HG03439 (cell line): ENCODE results near the gene CCNL2.
"Not testable (repeated sequence)": the region's sequence is repeated elsewhere in the genome, so short reads cannot be mapped to it uniquely, and the experiment has no call there.

Source experiments
- ATAC-seq: cut with Tn5 transposase; IDR thresholded peaks from one replicate; pipeline ENCODE4 v1.9.1; 2021; ENCODE audit warnings: mild to moderate bottlenecking, moderate library complexity; ENCODE audit not compliant: unreplicated experiment

Gene CCNL2

DNA sequence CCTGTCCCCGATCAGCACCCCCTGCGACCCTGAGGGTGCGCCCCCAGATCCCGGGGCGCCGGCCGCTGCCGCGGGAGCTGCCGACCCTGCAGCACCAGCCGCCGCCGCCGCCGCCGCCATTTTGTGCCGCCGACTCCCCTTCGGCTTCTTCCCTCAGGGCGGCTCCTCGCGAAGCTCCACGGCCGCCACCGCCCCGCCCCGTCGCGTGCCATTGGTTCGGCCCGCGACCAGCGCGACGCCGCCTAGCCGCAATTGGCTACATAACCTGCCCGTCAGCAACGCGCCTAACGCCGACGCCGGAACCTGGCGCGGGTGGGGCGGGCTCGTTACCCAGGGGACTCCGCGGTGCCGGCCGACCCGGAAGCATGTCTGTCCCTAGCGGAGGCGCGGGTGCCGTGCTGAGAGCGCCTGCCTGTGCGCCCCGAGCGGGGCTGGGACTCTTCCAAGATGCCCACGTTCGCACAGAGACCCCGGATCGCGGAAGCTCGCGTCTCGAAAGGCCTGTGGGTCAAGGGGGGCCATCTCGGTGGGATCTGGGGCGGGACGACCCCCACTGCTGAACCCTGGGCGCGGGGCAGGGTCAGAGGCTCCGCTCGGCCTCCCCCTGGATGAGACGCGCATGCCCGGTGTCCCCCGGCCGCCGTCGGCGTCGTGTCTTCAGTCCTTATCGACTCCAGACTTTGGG lies at the start of gene CCNL2:
Gene CCNL2, minus strand, starts transcription at position 149 of the 685 bp plus-strand sequence. Its CDS starts 29 bp downstream, at position 120.
- peak; percentile 87 for ATAC-seq

DNA sequence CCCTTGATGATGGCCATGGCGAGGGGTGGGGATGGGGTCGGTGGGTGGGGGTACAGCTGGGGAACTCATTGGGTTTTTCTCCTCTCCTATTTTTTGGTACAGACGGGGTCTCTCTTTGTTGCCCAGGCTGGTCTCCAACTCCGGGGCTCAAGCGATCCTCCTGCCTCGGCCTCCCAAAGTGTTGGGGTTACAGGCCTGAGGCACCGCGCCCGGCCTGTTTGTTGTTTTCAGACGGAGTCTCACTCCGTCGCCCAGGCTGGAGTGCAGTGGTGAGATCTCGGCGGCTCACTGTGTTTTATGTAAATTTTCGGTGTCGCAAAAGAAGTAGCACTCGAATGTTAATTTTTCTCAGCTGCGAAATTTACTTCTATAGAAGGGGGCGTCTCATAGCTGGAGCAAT lies 47.5 kb upstream of the CCNL2 start:
- ATAC-seq: not testable (repeated sequence)

DNA sequence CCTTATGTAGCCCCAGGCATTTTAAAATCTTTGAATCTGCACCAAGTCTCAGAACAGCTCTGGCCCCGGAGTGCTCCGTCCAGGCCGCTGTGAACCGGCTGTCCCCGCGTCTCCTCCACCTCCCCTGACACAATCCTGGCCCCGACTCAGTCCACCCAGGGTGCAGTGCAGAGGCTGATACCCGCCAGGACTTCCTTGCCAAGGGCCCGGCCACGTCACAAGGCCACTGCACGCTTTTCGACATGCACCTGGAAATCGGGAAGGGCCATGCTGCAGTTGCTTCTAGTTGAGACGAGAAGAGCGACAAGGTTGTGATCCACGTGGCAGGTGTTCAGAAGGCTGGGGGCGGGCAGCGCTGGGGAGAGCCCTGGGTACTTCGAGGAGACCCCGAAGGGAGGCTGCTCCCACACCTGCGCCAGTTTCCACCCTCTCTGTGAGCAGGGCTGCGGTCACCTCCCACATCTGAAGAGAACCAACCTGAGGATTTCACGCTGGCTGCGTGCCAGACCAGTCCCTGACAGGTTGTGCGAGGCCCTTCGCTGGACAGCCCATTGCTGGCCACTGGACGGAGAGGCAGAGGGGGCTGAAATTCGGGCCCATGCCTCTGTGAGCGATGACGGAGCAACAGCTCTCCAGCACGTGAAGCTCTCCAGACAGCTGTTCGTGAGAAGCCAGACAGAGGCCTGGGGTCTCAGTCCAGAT lies 43.1 kb upstream of the CCNL2 start:
- ATAC-seq: no peak

DNA sequence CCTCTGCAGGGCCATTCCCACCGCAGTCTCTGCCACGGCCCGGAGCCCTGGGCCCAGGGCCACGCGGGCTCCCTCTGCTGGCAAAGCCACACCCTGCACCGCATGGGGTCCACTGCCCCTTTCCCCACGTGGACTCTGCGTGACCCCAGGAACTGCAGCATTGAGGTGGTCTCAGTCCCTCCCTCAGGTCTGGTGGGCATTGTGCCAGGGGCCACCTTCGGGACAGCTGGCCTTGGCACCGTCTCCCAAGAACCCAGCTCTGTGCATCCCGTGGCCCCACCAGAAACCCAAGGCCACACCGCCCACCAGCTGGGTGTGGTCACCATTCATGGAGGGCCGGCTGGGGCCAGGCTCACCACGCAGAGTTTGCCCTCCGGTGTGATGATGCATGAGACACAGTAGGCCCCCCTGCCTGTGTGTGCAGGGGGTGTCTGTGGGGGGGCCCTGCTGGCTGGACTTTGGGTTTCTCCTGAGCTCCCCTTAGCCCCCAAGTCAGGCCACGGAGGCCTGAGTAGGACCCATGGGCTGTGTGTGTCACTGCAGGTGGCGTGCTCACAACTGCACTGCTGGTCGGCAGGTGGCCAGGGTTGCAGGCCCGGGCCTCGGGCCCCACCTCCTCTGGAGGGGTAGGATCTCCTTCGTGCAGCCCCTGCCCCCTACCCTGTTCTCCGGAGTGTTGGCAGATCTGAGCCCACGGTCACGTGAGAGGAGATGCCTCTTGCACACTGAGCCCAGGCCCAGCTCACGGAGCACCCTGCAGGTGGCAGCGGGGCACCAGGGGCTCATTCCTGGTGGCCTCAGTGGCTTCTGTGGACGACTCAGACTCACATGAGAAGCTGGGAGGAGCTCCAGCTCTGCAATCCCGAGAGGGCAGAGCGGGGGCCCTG lies 42.1 kb upstream of the CCNL2 start:
- no peak for ATAC-seq

DNA sequence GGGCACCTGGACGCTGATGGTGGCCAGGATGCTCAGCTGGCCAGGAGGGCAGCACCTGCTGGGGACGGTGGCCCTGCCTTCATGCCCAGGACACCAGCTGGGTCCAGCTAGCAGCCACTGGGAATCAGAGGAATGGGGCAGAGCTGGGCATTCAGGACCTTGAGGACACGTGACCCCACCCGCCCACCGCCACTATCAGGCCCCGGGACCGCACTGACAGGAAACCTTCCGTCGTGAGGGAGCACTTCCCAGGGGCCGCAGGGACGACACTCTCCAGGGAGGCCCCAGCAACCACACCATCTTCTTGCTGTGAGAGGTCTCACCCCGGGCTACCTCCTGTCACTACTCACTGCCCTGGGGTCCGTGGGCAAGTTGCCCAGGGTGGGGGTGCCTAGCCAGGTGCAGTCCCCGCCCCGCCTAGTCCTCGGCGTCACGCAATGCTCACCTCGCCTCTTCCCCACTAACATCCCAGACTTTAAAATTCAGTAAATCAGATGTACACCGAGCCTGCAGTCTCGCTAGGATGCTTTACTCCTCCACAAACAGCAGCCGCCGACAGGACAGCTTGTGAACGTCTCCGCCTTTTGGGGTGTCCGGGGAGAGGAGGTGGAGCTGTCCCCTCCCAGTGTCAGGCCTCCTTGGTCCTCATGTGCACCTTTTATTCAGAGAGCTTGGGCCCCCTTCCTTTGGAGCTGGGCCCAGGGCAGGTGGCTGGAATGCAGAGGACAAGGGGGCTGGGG lies 41.3 kb upstream of the CCNL2 start:
- ATAC-seq: no peak

DNA sequence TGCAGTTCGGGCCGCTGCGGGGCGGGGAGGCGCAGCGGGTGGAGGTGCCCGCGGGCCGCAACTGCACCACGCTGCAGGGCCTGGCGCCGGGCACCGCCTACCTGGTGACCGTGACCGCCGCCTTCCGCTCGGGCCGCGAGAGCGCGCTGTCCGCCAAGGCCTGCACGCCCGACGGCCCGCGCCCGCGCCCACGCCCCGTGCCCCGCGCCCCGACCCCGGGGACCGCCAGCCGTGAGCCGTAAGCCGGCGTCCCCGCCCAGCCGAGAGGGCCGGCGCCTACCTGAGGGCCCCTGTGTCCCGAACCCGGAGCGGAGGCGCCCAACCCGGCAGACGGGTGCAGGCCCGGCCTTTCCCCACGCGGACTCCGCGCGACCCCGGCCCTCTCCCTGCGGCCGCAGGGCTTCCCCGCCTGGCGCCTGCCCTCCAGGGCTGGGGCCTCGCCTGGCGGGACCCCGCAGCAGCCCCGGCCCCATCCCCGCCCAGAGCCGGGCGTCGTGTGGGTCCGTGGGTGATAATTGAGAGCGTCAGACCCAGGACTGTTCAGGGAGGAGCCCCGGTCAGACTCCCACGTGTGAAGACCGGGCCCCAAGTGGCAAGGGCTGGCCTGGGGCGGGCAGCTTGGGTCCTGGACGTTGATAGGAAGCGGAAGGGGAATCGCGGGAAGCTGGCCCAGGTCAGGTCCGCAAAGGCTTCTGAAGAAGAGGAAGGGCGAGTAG lies 40.6 kb upstream of the CCNL2 start:
- ATAC-seq: no peak

DNA sequence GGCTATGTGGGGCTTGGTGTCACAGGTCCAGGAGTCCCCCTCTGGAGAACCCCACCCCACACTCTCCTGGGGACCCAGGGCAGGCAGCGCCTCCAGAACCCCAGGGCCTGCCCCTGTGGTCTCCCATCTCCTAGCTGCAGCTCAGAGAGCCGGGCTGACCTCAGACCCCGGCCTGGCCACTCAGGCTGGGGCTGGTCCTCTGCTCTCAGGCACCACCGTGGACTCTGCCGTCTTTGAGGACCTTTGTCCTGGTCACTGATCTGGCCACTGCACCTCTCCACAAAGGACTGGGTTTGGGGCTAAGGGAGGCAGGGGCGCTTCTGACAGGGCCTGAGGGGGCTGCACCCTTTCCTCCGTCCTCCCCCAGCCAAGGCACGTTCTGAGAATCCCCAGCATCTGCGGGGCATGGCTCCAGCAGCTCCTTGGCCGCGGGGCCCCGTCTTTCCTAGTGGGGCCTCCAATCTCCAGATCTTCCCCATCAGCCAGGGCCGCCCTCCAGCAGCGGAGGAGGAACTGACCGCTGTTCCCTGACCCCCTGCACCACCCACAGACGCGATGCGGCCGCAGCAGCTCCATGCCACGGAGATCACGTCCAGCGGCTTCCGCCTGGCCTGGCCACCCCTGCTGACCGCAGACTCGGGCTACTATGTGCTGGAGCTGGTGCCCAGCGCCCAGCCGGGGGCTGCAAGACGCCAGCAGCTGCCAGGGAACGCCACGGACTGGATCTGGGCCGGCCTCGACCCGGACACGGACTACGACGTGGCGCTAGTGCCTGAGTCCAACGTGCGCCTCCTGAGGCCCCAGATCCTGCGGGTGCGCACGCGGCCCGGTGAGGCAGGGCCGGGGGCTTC lies 39.6 kb upstream of the CCNL2 start:
- ATAC-seq: no peak

DNA sequence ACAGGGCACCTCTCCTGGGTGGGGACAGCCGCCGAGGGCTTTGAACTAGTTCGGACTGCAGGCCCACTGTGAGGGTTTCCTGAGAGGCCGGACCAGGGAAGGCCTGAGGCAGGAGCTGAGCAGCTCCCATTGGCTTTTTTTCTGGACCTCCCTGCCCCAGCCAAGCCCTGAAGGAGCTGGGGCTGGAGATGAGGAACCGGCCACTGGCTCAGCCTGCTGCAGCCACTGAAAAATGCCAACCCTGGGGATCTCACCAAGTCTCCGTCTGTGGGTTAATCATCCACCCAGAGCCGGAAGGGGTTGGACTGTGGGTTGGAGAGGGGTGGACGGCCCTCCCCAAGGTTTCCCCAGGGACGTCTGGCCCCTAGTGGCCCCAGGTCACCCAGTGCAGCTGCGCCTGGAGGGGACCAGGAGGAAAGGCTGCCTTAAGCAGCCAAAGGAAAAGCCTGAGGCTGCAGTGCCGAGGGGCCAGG lies 38.8 kb upstream of the CCNL2 start:
- ATAC-seq: no peak

DNA sequence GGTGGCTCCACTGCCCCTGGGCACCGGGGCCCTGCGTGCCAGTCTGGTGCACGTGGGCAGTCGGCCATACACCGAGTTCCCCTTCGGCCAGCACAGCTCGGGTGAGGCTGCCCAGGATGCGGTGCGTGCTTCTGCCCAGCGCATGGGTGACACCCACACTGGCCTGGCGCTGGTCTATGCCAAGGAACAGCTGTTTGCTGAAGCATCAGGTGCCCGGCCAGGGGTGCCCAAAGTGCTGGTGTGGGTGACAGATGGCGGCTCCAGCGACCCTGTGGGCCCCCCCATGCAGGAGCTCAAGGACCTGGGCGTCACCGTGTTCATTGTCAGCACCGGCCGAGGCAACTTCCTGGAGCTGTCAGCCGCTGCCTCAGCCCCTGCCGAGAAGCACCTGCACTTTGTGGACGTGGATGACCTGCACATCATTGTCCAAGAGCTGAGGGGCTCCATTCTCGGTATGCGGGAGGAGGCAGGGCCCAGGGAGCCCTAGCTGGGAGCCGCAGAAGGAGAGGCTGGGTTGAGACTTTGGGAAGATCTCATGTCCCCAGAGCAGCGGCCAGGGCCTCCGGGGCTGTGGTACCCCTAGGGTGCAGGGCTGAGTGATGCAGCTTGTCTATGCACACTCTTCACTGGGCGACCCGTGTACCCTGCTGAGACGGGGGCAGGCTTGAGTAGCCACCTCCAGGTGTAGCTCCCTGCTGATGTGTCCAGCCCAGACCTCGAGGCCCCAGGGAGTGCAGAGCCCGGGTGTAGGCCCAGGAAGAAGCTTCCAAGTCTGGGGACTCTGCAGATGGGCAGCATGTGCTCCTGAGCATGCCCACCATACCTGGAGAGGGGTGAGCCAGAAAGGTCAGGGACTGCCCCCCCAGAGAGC lies 38.1 kb upstream of the CCNL2 start:
- ATAC-seq: no peak

DNA sequence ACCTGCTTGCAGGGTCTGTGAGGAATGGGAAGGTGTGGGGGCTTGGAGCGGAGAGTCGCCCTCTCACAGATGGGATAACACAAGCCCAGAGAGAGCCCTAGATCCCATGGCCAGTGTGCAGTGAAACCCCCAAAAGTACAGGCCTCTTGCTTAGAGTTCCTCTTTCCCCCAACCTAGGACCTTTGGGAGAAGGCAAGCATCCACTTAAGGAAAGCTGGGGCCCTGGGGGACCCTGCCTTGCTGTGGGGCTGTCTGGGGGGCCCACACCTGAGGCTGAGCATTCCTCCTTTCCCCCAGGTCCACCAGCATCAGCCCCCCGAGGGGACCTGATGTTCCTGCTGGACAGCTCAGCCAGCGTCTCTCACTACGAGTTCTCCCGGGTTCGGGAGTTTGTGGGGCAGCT lies 37.5 kb upstream of the CCNL2 start:
- no peak for ATAC-seq

DNA sequence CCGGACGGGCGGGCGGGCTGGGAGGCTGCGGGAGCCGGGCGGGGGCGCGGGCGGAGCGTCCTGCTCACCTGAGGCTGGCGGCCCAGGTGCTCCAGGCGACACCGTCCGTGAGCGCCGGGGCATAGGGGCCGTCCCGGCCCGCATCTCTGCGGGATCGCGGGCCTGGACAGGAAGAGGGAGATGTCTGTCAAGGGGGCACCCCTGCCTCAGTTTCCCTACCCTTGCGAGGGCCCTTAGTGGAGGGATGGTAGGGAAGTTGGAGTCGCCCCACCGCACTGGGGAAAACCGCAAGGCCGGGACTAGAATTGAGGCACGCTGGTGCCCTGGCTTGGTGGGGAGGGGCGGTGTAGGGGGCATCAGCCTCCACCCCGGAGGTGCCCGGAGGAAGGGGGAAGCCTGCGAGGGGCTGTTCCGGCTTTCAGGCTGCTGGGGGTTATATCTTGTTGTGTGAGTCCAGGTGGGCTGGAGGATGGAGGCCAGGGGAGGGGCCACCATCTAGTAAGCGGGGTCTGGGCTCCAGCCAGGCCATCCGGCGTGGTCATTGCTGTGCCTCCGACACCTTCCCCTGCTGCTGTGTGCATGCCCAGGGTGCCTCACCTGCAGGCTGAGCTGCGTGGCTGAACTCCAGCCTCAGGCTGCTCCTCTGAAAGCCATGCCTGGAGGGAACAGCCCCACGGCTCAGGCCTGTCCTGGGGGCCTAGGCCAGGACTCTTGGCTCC lies 36.9 kb upstream of the CCNL2 start:
- no peak for ATAC-seq

DNA sequence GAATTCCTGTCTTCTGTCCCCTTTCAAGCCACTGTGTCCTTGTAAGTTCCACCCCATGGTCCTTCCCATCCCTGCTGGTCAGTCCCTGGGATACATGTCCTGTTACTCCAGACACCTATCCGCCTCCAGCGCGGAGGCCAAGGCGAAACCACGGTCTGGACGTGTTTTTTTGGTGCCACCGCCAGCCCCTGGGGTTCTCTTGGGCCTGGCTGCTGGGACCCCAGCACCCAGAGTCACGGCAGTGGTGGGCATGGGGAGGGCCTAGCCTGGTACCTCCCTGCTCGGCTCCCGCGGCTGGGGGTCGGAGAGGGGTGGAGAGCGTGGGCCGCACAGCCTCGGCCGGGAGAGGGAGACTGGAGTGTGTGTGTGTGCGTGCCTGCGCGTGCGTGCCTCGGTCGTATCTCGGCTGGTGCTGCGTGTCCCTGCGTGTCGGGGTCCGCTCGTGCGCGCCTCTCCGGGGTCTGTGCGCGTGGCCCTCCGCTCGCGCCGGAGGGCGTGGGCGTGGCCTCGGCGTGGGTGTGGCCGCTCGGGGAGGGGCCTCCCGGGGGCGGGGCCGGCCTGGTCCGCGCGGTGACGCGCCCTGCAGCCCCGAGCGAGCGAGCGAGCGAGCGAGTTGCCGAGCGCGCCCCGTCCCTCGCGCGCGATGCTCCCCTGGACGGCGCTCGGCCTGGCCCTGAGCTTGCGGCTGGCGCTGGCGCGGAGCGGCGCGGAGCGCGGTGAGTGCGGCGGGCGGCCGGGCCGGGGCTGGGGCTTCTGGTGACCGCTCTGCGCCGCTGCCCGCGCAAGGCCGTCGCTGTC lies 36.2 kb upstream of the CCNL2 start, which contains the start of gene VWA1:
Gene VWA1, plus strand, starts transcription at position 585 of the 798 bp plus-strand sequence. Its CDS starts 59 bp downstream, at position 644.
- ATAC-seq: no peak

DNA sequence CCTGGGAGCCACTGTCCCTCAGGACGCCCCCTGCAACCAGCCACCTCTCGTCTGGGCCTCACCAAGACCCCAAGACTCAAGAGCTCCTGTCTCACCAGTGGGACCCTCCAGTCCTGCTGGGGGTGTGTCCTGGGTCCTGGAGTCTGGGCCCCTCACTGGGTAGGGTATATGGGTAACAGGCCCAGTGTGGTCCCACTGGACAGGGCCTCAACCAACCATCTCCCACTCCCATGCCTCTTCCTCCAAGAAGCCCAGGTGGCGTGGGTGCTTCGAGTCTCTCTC lies 35.6 kb upstream of the CCNL2 start:
- ATAC-seq: no peak

DNA sequence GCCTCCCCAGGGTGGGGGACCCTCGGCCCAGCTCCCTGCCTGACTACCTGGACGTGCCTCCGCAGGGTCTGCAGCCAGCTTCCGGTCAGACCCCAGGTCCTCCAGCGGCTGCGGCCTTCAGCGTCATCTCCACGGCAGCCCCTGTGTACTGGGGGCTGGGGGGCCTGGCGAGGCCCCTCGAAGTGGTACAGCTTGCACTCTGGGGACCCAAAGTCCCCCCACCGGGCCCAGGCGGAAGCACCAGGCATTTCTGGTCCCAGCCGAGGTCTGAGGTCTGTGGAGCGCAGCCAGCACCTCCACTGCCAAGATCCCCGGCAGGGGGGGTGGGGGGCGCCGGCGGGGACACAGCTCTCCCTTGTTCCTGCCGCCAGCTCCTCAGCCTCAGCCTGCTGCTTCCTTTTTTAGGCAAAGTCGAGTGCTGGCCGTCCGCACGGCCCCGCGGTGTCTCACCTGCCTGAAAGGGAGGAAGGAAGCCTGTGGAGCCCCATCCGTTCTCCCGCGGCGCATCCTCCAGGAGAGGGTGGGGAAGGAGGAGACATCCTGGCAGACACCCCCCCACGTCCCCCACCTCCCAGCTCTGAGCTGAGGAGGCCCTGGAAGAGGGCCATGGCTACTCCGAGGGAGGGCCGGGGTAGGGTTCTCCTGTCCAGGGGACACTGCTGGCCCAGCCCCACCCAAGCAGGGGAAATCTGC lies 35.1 kb upstream of the CCNL2 start:
- no peak for ATAC-seq

DNA sequence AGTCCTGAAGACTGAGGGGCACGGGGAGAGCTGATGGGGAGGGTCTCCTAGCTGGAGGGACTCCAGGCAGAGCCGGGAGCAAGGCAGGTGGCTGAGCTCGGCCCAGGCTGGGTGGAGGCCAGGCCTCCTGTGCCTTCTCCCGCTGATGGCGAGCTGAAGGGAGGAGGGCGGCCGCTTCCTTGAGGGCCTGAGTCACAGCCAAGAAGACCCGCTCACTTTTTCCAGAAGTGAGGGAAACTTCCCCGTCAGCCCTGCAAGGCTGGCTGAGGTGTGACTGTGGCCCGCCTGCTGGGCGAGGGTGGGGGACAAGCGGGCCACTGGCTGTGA lies 34.6 kb upstream of the CCNL2 start:
- ATAC-seq: no peak

DNA sequence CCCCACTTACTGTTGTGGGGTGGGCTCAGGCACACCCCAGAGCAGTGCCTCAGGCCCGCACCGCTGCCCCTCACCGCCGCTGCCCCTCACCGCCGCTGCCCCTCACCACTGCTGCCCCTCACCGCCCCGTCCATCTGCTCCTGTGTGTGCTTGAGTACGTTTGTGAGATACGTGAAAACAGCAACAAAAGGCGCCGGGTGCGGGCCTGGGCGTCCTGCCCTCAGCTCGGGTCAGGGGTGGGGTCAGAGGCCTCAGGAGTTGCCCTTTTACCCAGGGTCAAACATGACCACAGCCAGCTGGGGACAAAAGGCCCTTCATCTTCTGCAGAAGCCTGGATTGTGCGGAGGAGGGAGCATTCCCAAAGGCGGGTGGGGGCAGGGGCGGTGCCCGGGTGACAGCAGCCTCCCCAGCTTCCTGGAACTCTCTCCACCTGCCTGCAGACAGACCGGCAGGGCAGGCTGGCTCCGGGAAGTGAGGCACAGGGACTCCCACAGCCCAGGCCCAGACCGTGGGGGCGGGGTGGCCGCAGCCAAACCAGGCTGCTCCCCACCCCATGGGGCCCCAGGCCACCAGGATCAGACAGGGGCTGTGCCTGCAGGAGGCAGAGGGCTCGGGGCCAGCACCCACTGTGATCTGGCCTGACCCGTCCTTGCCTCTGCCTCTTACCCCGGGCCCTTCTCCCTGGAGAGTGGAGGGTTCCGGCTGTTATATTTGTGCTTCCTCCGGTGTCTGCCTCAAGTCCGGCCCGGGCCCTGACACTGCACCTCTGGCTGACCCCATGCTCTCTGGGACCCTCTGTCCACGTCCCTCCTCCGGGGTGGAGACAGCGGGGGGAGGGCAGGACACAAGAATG lies 34.0 kb upstream of the CCNL2 start:
- ATAC-seq: no peak
